ENCODE measurements around the gene CCDC24. TPM values are rescaled to one million over a fixed set of nuclear protein-coding genes. Genes with fewer than 3 reads are reported as not detected.

CCDC24 gene
- total and polyA plus RNA-seq, 9 of the 15 experiments (the other 6 are each of a cell fraction or from before 2014, with no cell fraction given): 0.31 to 4.5 (median 1.5) TPM

DNA sequence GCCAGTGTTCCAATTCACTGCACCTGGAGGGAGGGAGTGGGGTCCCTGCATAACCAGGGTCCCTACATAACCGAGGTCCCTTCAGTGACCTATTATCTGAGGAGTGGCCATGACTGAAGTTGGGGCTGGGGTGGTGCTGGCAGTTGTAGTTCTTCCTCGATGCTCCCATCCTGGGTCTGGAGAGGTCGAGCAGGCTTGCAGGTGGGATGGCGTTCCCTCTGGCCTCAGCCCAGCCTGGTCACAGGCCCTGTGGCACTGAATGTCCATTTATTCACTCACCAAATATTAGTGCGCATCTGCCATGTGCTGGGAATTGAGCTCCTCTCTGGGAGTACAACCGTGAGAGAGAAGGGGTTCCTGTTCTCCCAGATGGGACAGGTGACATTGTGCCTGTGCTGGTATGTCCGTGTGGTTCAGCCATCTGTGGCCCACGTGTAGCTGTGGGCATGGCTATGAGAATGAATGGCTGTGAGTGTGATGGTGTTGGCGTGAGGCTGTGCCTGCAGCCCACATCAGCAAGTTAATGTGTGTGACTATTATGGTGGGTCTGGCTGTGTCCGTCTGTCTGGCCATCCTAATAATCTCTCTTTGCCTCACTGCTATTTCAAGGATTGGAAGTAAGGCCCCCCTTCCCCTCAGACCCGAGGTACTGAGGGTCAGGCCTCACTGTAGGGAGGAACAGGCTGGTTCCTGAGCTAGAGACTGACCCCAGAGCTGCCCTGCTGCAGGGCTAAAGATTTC lies 43.7 kb downstream of the CCDC24 start (continued):
- TF ChIP-seq, protein P1, sequence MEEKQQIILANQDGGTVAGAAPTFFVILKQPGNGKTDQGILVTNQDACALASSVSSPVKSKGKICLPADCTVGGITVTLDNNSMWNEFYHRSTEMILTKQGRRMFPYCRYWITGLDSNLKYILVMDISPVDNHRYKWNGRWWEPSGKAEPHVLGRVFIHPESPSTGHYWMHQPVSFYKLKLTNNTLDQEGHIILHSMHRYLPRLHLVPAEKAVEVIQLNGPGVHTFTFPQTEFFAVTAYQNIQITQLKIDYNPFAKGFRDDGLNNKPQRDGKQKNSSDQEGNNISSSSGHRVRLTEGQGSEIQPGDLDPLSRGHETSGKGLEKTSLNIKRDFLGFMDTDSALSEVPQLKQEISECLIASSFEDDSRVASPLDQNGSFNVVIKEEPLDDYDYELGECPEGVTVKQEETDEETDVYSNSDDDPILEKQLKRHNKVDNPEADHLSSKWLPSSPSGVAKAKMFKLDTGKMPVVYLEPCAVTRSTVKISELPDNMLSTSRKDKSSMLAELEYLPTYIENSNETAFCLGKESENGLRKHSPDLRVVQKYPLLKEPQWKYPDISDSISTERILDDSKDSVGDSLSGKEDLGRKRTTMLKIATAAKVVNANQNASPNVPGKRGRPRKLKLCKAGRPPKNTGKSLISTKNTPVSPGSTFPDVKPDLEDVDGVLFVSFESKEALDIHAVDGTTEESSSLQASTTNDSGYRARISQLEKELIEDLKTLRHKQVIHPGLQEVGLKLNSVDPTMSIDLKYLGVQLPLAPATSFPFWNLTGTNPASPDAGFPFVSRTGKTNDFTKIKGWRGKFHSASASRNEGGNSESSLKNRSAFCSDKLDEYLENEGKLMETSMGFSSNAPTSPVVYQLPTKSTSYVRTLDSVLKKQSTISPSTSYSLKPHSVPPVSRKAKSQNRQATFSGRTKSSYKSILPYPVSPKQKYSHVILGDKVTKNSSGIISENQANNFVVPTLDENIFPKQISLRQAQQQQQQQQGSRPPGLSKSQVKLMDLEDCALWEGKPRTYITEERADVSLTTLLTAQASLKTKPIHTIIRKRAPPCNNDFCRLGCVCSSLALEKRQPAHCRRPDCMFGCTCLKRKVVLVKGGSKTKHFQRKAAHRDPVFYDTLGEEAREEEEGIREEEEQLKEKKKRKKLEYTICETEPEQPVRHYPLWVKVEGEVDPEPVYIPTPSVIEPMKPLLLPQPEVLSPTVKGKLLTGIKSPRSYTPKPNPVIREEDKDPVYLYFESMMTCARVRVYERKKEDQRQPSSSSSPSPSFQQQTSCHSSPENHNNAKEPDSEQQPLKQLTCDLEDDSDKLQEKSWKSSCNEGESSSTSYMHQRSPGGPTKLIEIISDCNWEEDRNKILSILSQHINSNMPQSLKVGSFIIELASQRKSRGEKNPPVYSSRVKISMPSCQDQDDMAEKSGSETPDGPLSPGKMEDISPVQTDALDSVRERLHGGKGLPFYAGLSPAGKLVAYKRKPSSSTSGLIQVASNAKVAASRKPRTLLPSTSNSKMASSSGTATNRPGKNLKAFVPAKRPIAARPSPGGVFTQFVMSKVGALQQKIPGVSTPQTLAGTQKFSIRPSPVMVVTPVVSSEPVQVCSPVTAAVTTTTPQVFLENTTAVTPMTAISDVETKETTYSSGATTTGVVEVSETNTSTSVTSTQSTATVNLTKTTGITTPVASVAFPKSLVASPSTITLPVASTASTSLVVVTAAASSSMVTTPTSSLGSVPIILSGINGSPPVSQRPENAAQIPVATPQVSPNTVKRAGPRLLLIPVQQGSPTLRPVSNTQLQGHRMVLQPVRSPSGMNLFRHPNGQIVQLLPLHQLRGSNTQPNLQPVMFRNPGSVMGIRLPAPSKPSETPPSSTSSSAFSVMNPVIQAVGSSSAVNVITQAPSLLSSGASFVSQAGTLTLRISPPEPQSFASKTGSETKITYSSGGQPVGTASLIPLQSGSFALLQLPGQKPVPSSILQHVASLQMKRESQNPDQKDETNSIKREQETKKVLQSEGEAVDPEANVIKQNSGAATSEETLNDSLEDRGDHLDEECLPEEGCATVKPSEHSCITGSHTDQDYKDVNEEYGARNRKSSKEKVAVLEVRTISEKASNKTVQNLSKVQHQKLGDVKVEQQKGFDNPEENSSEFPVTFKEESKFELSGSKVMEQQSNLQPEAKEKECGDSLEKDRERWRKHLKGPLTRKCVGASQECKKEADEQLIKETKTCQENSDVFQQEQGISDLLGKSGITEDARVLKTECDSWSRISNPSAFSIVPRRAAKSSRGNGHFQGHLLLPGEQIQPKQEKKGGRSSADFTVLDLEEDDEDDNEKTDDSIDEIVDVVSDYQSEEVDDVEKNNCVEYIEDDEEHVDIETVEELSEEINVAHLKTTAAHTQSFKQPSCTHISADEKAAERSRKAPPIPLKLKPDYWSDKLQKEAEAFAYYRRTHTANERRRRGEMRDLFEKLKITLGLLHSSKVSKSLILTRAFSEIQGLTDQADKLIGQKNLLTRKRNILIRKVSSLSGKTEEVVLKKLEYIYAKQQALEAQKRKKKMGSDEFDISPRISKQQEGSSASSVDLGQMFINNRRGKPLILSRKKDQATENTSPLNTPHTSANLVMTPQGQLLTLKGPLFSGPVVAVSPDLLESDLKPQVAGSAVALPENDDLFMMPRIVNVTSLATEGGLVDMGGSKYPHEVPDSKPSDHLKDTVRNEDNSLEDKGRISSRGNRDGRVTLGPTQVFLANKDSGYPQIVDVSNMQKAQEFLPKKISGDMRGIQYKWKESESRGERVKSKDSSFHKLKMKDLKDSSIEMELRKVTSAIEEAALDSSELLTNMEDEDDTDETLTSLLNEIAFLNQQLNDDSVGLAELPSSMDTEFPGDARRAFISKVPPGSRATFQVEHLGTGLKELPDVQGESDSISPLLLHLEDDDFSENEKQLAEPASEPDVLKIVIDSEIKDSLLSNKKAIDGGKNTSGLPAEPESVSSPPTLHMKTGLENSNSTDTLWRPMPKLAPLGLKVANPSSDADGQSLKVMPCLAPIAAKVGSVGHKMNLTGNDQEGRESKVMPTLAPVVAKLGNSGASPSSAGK (IDR thresholded peaks at IDR 0.05): 0 out of 2 replicates have a peak, but pooled peaks have one; percentile 17
- TF ChIP-seq ZNF589 (CRISPR knock-in tag; IDR thresholded peaks at IDR 0.05; ENCODE audit: low read depth): no peak
- TF ChIP-seq, protein P2, sequence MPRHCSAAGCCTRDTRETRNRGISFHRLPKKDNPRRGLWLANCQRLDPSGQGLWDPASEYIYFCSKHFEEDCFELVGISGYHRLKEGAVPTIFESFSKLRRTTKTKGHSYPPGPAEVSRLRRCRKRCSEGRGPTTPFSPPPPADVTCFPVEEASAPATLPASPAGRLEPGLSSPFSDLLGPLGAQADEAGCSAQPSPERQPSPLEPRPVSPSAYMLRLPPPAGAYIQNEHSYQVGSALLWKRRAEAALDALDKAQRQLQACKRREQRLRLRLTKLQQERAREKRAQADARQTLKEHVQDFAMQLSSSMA (CRISPR knock-in tag; IDR thresholded peaks at IDR 0.05): peak; percentile 60; the same call in 1 of the 2 replicates
- TF ChIP-seq ZNF76 (CRISPR knock-in tag; IDR thresholded peaks at IDR 0.05; ENCODE audit: borderline replicate concordance): 0 out of 2 replicates have a peak, but pooled peaks have one; percentile 40
- TF ChIP-seq, protein P3, sequence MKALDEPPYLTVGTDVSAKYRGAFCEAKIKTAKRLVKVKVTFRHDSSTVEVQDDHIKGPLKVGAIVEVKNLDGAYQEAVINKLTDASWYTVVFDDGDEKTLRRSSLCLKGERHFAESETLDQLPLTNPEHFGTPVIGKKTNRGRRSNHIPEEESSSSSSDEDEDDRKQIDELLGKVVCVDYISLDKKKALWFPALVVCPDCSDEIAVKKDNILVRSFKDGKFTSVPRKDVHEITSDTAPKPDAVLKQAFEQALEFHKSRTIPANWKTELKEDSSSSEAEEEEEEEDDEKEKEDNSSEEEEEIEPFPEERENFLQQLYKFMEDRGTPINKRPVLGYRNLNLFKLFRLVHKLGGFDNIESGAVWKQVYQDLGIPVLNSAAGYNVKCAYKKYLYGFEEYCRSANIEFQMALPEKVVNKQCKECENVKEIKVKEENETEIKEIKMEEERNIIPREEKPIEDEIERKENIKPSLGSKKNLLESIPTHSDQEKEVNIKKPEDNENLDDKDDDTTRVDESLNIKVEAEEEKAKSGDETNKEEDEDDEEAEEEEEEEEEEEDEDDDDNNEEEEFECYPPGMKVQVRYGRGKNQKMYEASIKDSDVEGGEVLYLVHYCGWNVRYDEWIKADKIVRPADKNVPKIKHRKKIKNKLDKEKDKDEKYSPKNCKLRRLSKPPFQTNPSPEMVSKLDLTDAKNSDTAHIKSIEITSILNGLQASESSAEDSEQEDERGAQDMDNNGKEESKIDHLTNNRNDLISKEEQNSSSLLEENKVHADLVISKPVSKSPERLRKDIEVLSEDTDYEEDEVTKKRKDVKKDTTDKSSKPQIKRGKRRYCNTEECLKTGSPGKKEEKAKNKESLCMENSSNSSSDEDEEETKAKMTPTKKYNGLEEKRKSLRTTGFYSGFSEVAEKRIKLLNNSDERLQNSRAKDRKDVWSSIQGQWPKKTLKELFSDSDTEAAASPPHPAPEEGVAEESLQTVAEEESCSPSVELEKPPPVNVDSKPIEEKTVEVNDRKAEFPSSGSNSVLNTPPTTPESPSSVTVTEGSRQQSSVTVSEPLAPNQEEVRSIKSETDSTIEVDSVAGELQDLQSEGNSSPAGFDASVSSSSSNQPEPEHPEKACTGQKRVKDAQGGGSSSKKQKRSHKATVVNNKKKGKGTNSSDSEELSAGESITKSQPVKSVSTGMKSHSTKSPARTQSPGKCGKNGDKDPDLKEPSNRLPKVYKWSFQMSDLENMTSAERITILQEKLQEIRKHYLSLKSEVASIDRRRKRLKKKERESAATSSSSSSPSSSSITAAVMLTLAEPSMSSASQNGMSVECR (CRISPR knock-in tag; IDR thresholded peaks at IDR 0.05): peak; percentile 30; the same call in 1 of the 2 replicates
- no peak for TF ChIP-seq PRPF4 (IDR thresholded peaks at IDR 0.05; ENCODE audit: insufficient read depth, low read depth, low read length, poor library complexity, severe bottlenecking)
